Small intestine (tissue), 16 donors: ENCODE results near the gene KLK11. TPM values are rescaled to one million over a fixed set of nuclear protein-coding genes. Genes with fewer than 3 reads are reported as not detected.

Experiments used
- DNase-seq, 2 donors: peaks; one replicate each; pipeline versions ENCODE4 v3.0.0 to v3.0.0-alpha.2; 2013
- FAIRE-seq: peaks from 2 replicates; lab custom pipeline; 2012; peaks lifted over from hg19 to GRCh38; lab: Jason Lieb, UNC
- H3K27ac ChIP-seq, 3 donors: one replicate each; pipeline ENCODE4 v1.5.1; 2013; ENCODE audit warnings: low read length in 2 of 3, mild to moderate bottlenecking in 2 of 3, control low read depth in 1 of 3, inconsistent platforms in 1 of 3, low read depth in 1 of 3, moderate library complexity in 1 of 3
- H3K27me3 ChIP-seq, 3 donors: one replicate each; pipeline ENCODE4 v1.6.1; 2013; ENCODE audit warnings: low read length in 3 of 3, inconsistent platforms in 1 of 3; ENCODE audit not compliant: control insufficient read depth in 3 of 3, insufficient read depth in 3 of 3
- H3K36me3 ChIP-seq, 3 donors: one replicate each; pipeline ENCODE4 v1.6.1; 2013; ENCODE audit warnings: low read length in 3 of 3, inconsistent platforms in 1 of 3, low read depth in 1 of 3, mild to moderate bottlenecking in 1 of 3, moderate library complexity in 1 of 3; ENCODE audit not compliant: control insufficient read depth in 3 of 3, insufficient read depth in 2 of 3
- H3K4me1 ChIP-seq, 3 donors: one replicate each; pipeline ENCODE4 v1.6.1; 2013; ENCODE audit warnings: low read length in 2 of 3, inconsistent platforms in 1 of 3, low read depth in 1 of 3, mild to moderate bottlenecking in 1 of 3, moderate library complexity in 1 of 3; ENCODE audit not compliant: control insufficient read depth in 3 of 3, insufficient read depth in 2 of 3
- H3K4me3 ChIP-seq, 3 donors: one replicate each; pipeline ENCODE4 v1.5.1; 2013; ENCODE audit warnings: low read length in 3 of 3, control low read depth in 1 of 3, inconsistent platforms in 1 of 3, low read depth in 1 of 3, mild to moderate bottlenecking in 1 of 3, moderate library complexity in 1 of 3
- H3K9me3 ChIP-seq, 2 donors: one replicate each; pipeline ENCODE4 v1.6.1; 2013; ENCODE audit warnings: low read depth in 1 of 2, low read length in 1 of 2; ENCODE audit not compliant: control insufficient read depth in 2 of 2, insufficient read depth in 1 of 2
- WGBS, 3 donors: extraction: QIAGEN DNeasy Blood & Tissue Kit; methylation state at CpG; one replicate each; pipeline ENCODE4 v1.1.7; 2013; 5-methylcytosine and 5-hydroxymethylcytosine counted together
- long read RNA-seq, 10 donors: transcript quantifications; one replicate each; lab custom pipeline, GENCODE V29; 2026
- polyA plus RNA-seq, 4 donors: library from polyadenylated mRNA; stranded (reverse) in 3 of 4; unstranded in 1 of 4; fragments of 200-250 nt in 3 of 4; fragments of 120-200 nt in 1 of 4; gene quantifications; one replicate each; pipeline versions ENCODE4 v1.2.1 to v1.2.3, GENCODE V29; 2013
- donor health status: healthy with polysubstance abuse.
- donor health status: control.
- donor health status: control.
- donor health status: Bipolar disorder and iron deficiency.
- donor health status: healthy.

The KLK11 gene
- 1 to 10 TPM in 2 of 4 donors, under 1 TPM in 2; 0.67 to 1.4 (median 0.90) TPM for polyA plus RNA-seq
- long read RNA-seq, donor 1, result 0 reads
- long read RNA-seq, donor 2, result 0 reads
- long read RNA-seq, donor 3, partial matches to known transcripts, result 0 of 2 reads
- long read RNA-seq, donor 3, other reads (novel, unspliced or antisense), result 0 of 2 reads
- long read RNA-seq, donor 4, result 0 reads
- long read RNA-seq, donor 5, result 0 reads
- long read RNA-seq, donor 6, partial matches to known transcripts, result 0 of 2 reads
- long read RNA-seq, donor 6, other reads (novel, unspliced or antisense), result 0 of 2 reads
- long read RNA-seq, donor 7, result 0 reads
- long read RNA-seq, donor 8, result 0 reads
- long read RNA-seq, donor 9, result 0 reads
- long read RNA-seq, donor 10, result 0 reads

GRCh38 chr19:51026554-51026831 lies at the start of gene KLK11:
Gene KLK11, minus strand, starts transcription at chr19:51026616. Its CDS starts 985 bp downstream, at chr19:51025631.
- 13 to 79% (median 45%) methylated on average over 3 to 11 of the region's 11 CpGs for WGBS, 3 donors
- no peak within 1 kb of the TSS for H3K27ac ChIP-seq

GRCh38 chr19:51075998-51076397 lies 49.6 kb upstream of the KLK11 start:
- H3K4me1 ChIP-seq, result no peaks in the 10 kb centered on the region
- no peaks in the 10 kb centered on the region for H3K36me3 ChIP-seq
- no peak overlapping the region for H3K4me3 ChIP-seq
- H3K27ac ChIP-seq, result no peak overlapping the region
- 74 to 89% (median 80%) methylated on average over 5 of the region's 5 CpGs for WGBS, 3 donors
- DNase-seq (no peak), FAIRE-seq (no peak)
- H3K9me3 ChIP-seq, result no peaks in the 10 kb centered on the region
- peaks cover 0 to 2% (median 0%) of the 10 kb centered on the region in 3 donors for H3K27me3 ChIP-seq

More at GRCh38 chr19:51026554-51026831, at the start of gene KLK11:
- Histone ChIP-seq H3K27me3 (peaks cover 0 to 10% (median 0%) of the 10 kb centered on the region in 3 donors), H3K4me3 (no peak within 1 kb of the TSS), H3K36me3 (no peaks in the 10 kb centered on the region), H3K9me3 (no peaks in the 10 kb centered on the region), H3K4me1 (no peaks in the 10 kb centered on the region)
- FAIRE-seq (no peak), DNase-seq (no peak)

GRCh38 chr19:51071095-51071405 lies 44.6 kb upstream of the KLK11 start:
- H3K27ac ChIP-seq, result no peak overlapping the region

GRCh38 chr19:51070334-51071094 lies 44.1 kb upstream of the KLK11 start:
- 71 to 77% (median 71%) methylated on average over 5 of the region's 5 CpGs for WGBS, 3 donors
- Histone ChIP-seq H3K27me3 (peaks cover 0 to 5% (median 4%) of the 10 kb centered on the region in 3 donors), H3K4me1 (no peaks in the 10 kb centered on the region), H3K9me3 (no peaks in the 10 kb centered on the region), H3K36me3 (no peaks in the 10 kb centered on the region), H3K27ac (no peak overlapping the region), H3K4me3 (no peak overlapping the region)
- no peak for DNase-seq
- no peak for FAIRE-seq

More at GRCh38 chr19:51071095-51071405, 44.6 kb upstream of the KLK11 start:
- H3K27me3 ChIP-seq, result peaks cover 0 to 5% (median 0%) of the 10 kb centered on the region in 3 donors
- no peaks in the 10 kb centered on the region for H3K9me3 ChIP-seq
- DNase-seq (no peak), FAIRE-seq (no peak)
- no peaks in the 10 kb centered on the region for H3K36me3 ChIP-seq
- no peaks in the 10 kb centered on the region for H3K4me1 ChIP-seq
- 31 to 54% (median 40%) methylated on average over 4 of the region's 4 CpGs for WGBS, 3 donors
- H3K4me3 ChIP-seq, result no peak overlapping the region

- Histone ChIP-seq H3K27me3 (peaks cover 0 to 12% (median 11%) of the 10 kb centered on the region in 3 donors), H3K36me3 (no peaks in the 10 kb centered on the region), H3K27ac (no peak overlapping the region), H3K4me1 (no peaks in the 10 kb centered on the region), H3K4me3 (no peak overlapping the region), H3K9me3 (no peaks in the 10 kb centered on the region)
- no peak for DNase-seq
- no peak for FAIRE-seq
- 63 to 68% (median 66%) methylated on average over 7 of the region's 7 CpGs for WGBS, 3 donors
Measured at GRCh38 chr19:51066393-51067186, 40.2 kb upstream of the KLK11 start.

- Histone ChIP-seq H3K27ac (no peak overlapping the region), H3K4me1 (no peaks in the 10 kb centered on the region), H3K4me3 (no peak overlapping the region), H3K27me3 (peaks cover 0 to 12% (median 11%) of the 10 kb centered on the region in 3 donors), H3K36me3 (no peaks in the 10 kb centered on the region), H3K9me3 (no peaks in the 10 kb centered on the region)
- WGBS, 3 donors, result 8 to 12% (median 12%) methylated on average over 25 of the region's 25 CpGs
- DNase-seq (no peak), FAIRE-seq (no peak)
Measured at GRCh38 chr19:51065221-51065960, 39.0 kb upstream of the KLK11 start.

GRCh38 chr19:51064534-51065220 lies 38.3 kb upstream of the KLK11 start, which contains the start of gene KLK13:
Gene KLK13, minus strand, starts transcription at chr19:51065092. Its CDS starts 25 bp downstream, at chr19:51065067.
- Histone ChIP-seq H3K36me3 (no peaks in the 10 kb centered on the region), H3K9me3 (no peaks in the 10 kb centered on the region), H3K4me1 (no peaks in the 10 kb centered on the region), H3K27me3 (peaks cover 0 to 12% (median 11%) of the 10 kb centered on the region in 3 donors), H3K4me3 (no peak within 1 kb of the TSS), H3K27ac (no peak within 1 kb of the TSS)
- FAIRE-seq (no peak), DNase-seq (peak in 1 of 2 donors; percentile 8)
- WGBS, 3 donors, result 14 to 23% (median 18%) methylated on average over 35 to 38 of the region's 38 CpGs
